Activated CD4-positive, alpha-beta T cell treated with anti-CD3 and anti-CD28 coated beads, Interleukin-2, amount 50 U/mL, for 4 hours (primary cell): ENCODE data around the gene PHACTR3.

Experiments
- DNase-seq, 2 experiments: peaks; one replicate each; pipeline ENCODE4 v3.0.0-alpha.2; 2020

Gene PHACTR3

GRCh38 chr20:59676126-59676850 lies 71.9 kb downstream of the PHACTR3 start:
- no peak for DNase-seq

DNA sequence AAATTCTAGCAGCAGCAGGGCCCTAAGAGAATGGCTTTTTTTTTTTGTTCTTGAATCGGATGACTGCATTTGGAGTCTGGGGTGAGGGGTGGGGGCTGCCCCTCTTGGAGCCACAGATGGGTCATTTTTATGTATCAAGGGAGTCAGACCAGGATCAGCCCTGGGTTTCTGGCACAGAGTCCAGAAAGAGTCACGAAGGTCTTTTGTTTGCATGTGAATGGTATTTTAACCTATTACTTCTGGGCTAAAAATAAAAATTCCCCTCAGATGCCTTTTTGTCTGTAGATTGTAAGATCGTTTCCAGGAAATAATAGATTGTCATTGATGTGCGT lies 72.5 kb downstream of the PHACTR3 start:
- no peak for DNase-seq

DNA sequence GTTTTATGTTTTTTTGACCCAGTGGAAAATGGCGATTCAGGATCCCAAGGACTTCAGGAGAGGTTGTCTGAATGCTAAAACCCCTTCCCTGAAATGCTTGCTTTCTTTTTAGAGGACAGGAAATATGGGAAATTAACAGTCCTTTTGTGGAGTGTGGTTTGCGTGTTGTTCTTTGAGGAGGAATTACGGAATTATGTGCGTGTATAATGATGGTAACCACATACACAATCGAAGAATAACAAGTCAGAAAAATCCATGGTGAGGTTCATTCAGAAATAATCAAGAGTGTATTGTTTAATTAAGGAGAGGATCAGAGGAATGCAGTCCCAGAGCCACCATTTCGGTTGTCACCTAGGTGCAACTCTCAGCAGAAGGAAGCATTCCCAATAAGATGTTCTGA lies 73.2 kb downstream of the PHACTR3 start:
- no peak for DNase-seq

DNA sequence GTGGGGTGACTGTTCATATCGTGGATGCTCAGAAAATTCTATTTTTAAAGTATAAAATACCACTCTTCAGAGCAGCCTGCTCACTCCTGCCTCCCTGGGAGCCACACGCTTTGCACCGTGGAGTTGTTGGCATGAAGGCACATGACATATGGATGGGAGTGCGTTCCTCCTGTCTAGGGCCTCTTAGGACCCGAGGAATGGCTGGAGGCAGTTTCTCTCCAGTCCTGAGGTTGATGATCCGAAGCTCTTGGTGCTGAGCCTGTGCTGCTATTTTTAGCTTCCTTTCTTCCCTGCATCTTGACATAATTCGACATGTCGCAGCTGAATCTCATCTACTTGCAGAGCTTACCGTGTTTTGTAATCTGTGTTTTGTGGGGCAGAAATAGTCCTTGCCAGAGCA lies 73.9 kb downstream of the PHACTR3 start:
- no peak for DNase-seq

DNA sequence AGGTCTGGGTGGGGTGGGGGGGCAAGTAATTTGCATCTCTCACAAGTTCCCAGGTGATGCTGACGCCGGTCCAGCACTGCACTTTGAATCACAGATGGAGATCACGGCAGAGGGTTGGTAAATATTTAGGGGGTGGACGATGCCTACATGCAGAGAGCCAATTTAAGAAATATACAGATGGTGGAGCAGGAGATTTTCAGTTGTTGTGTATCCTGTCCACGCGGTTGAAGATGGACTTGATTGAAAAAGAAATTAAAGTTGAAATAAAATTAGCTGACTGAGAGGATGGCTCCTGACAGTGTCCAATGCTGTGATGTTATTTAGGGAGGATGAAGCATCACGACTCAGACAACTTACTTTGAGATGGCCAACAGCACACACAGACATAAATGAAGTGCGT lies 74.6 kb downstream of the PHACTR3 start:
- DNase-seq = no peak

DNA sequence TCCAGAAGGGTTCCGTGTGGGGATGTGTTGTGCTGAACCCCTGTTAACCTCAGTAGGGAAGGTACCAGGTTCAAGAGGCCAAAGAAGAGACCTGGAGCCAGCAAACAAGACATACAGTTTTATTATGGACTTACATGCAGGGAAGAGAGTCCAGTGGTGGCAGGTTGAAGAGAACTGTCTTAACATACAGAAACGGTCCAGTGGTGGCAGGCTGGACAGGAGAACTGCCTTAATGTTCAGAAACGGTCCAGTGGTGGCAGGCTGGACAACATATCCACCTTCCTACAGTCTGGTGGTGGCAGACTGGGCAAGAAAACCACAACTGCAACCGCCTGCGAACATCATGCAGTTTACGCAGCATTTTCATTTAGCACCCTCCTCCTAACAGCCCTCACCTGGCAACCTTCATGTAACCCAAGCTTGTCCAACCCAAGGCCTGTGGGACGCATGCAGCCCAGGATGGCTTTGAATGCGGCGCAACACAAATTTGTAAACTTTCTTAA lies 75.9 kb downstream of the PHACTR3 start:
- no peak for DNase-seq

DNA sequence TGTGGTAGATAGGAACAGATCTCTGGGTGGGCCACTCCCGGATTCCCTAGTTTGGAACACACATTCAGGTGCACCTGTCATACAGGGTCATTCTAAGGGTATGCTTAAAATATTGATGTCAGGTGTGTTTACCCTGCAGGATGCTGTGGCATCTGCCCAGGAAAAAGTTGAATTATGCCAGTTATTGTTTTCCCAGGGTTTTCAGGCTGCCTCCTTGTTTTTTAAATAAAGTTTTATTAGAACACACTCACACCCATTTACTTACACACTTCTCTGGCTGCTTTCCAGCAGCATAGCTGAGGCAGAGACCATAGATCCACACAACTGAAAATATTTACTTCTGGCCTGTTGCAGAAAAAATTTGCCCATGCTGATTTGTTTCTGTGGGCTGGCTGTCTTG lies 76.5 kb downstream of the PHACTR3 start:
- no peak for DNase-seq

DNA sequence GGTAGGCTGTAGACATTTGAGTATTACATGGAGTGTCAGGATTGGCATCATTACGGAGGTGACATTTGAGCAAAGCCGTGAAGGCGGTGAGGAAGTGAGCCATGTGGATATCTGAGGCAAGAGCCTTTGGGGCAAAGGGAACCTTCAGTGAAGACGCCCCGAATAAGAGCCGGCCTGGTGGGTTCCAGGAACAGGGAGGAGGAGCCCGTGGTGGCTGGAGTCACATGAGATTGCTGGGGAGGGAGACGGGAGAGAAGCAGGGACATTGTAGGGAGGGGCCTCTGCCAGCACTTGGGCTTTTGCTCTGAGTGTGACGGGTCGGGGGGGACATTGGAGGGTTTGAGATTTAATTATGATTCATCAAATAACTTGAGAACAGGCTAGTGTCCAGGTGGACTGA lies 78.3 kb downstream of the PHACTR3 start:
- DNase-seq = no peak

- no peak for DNase-seq
Observed at GRCh38 chr20:59683181-59683580, 78.8 kb downstream of the PHACTR3 start.

GRCh38 chr20:59684685-59685242 lies 80.4 kb downstream of the PHACTR3 start:
- no peak for DNase-seq

GRCh38 chr20:59686404-59687346 lies 82.3 kb downstream of the PHACTR3 start:
- DNase-seq = no peak

DNA sequence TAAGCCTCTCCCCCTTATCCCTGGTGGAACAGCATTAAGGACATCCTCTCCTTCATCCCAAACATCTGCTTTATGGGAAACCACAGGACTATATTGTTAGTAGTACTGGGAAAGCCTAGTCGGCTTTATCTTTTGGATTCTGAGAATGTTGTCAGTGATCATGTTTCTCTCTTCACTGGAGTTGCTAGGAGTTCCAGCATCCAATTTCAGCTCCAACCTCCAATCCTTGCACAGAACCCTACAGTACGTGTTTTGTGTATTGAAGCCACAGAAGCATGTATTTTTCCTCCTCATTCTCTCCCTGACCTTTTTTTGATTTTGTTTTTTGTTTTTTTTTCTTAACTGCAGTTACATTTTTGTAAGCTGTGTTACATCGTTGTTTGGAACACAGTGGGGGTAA lies 84.0 kb downstream of the PHACTR3 start:
- DNase-seq = no peak

- no peak for DNase-seq
Observed at GRCh38 chr20:59688999-59689398, 84.7 kb downstream of the PHACTR3 start.

GRCh38 chr20:59690101-59690500 lies 85.8 kb downstream of the PHACTR3 start:
- no peak for DNase-seq

GRCh38 chr20:59690976-59691375 lies 86.6 kb downstream of the PHACTR3 start:
- no peak for DNase-seq

DNA sequence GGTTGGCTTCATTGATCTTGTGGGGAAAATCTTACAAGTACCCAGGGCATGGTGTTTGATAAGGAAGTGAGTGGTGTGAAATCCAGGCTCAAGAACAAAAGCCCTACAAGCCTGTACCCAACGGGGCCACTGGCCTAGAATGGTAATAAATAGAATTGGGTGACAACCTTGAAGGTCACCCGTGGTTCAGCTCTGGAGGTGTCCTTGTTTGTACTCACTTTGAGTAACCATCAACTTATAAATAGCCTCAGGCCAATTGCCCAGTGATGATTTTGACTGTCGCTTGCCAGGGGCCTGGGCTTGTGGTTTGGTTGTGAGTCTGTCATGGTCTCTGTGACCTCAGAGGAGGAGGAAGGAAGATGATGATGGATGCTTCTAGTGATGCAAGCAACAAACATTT lies 87.8 kb downstream of the PHACTR3 start:
- no peak for DNase-seq

- no peak for DNase-seq
Observed at GRCh38 chr20:59693587-59693986, 89.2 kb downstream of the PHACTR3 start.

DNA sequence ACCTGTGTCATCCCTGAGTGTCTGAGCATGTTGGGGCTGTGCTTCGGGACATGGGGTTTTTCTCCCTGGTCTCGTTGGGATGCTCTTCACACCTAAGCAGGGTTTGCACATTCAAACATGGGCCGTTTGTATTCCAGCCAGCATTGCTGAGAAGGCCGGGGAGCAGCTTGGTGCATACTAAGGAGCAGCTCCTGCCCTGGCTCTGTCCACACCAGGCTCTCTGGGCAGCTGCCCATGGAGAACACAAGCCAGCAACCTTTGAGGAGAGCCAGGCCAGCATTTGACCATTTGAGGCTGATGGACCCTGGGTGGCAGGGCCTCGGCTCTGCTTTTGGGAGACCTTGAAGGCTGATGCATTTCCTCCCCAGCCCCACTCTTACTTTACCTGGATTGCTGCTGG lies 92.1 kb downstream of the PHACTR3 start:
- DNase-seq = no peak

GRCh38 chr20:59697068-59697467 lies 92.7 kb downstream of the PHACTR3 start:
- DNase-seq = no peak

- DNase-seq = no peak
Observed at GRCh38 chr20:59698598-59698997, 94.3 kb downstream of the PHACTR3 start.

DNA sequence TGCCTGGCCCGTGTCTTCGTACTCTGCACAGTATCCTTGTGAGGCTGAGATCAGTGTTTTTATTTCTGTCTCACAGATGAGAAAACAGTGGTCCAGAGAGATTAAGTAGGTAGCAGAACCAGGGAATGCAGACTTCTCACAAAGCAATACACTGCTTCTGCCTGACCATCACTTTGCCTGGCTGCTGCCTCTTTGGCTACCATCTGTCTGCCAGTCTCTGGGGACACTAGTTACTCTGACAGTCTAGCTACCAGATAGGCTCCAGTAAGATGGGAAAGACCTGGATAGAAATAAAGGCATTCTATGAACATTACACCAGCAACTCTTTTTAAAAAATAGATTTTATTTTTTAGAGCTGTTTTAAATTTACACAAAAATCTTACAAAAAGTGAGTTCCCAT lies 96.9 kb downstream of the PHACTR3 start:
- no peak for DNase-seq

GRCh38 chr20:59703046-59703445 lies 98.7 kb downstream of the PHACTR3 start:
- DNase-seq = no peak

GRCh38 chr20:59705651-59706399 lies 101.5 kb downstream of the PHACTR3 start:
- no peak for DNase-seq
